GM18499 (cell line): Measurements from ENCODE around the gene LRRC72.
"Not testable (repeated sequence)": the region's sequence is repeated elsewhere in the genome, so short reads cannot be mapped to it uniquely, and the experiment has no call there.

ENCODE experiments used
- ATAC-seq: cut with Tn5 transposase; IDR thresholded peaks from one replicate; pipeline ENCODE4 v1.9.1; 2021; ENCODE audit warnings: moderate number of reproducible peaks; ENCODE audit not compliant: insufficient read depth, unreplicated experiment

The LRRC72 gene

GRCh38 chr7:16524332-16524731 is 2.3 kb upstream of the LRRC72 start:
- ATAC-seq = no peak

- no peak for ATAC-seq
These were observed 1.9 kb downstream of the LRRC72 start for GRCh38 chr7:16528520-16528919.

GRCh38 chr7:16529697-16530096 is 3.1 kb downstream of the LRRC72 start:
- no peak for ATAC-seq

GRCh38 chr7:16531707-16532106 is 5.1 kb downstream of the LRRC72 start:
- ATAC-seq = no peak

GRCh38 chr7:16532272-16532671 is 5.6 kb downstream of the LRRC72 start:
- no peak for ATAC-seq

- ATAC-seq = no peak
These were observed 8.9 kb downstream of the LRRC72 start for GRCh38 chr7:16535500-16535899.

GRCh38 chr7:16540559-16540958 is 13.9 kb downstream of the LRRC72 start:
- ATAC-seq = not testable (repeated sequence)

GRCh38 chr7:16542401-16542800 is 15.8 kb downstream of the LRRC72 start:
- no peak for ATAC-seq

- ATAC-seq = no peak
These were observed 16.8 kb downstream of the LRRC72 start for GRCh38 chr7:16543456-16543855.

- no peak for ATAC-seq
These were observed 20.4 kb downstream of the LRRC72 start for GRCh38 chr7:16546921-16547505.

- no peak for ATAC-seq
These were observed 21.8 kb downstream of the LRRC72 start for GRCh38 chr7:16548428-16548827.

GRCh38 chr7:16550671-16551070 is 24.0 kb downstream of the LRRC72 start:
- ATAC-seq = no peak

- no peak for ATAC-seq
These were observed 28.1 kb downstream of the LRRC72 start for GRCh38 chr7:16554518-16555236.

- ATAC-seq = no peak
These were observed 29.7 kb downstream of the LRRC72 start for GRCh38 chr7:16556359-16556758.

GRCh38 chr7:16558761-16559302 is 32.2 kb downstream of the LRRC72 start:
- ATAC-seq = no peak

- no peak for ATAC-seq
These were observed 33.0 kb downstream of the LRRC72 start for GRCh38 chr7:16559497-16560179.

- ATAC-seq = no peak
These were observed 35.3 kb downstream of the LRRC72 start for GRCh38 chr7:16561943-16562342.

- no peak for ATAC-seq
These were observed 36.0 kb downstream of the LRRC72 start for GRCh38 chr7:16562456-16563220.

- ATAC-seq = peak; percentile 86
These were observed 36.8 kb downstream of the LRRC72 start for GRCh38 chr7:16563281-16564022.

GRCh38 chr7:16564023-16564380 is 37.4 kb downstream of the LRRC72 start:
- ATAC-seq = no peak
